ENCODE measurements around the gene HOXB8.

DNA sequence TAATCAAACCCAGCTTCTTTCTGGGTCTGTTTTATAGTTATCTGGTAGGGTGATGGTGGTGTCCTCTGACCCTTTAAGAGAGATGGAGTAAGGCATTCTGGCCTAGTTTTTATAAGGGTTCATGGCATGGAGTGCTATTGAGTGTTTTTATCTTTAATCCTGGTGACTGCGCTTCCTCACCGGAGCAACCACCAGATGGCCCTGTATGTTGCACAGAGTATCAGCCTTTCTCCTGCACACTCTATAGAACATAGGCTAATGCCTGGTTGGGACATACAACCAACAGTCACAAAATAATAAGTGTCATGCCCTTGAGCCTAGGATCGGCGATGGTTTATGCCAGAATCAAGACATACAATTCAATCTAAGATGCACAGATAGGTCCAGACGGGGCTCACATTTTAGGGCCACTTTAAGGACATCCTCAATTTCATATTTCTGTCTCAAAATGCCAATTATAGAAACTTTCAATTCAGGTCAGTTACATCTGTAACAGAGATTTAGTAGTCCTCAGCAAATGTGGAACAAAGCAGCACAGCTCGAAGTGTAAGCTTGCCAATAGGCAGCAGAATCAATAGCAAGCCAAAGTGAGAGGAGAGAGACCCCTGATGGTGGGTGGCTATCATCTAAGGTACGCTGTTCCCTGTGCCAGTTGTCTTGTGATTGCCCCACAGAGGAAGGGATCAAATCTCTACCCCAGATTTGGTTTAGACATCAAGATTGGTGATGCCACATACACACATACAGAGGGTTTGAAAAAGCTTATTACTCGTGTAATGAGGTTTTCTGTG, 48.2 kb upstream of the HOXB8 start:
- TF ChIP-seq, protein P1, sequence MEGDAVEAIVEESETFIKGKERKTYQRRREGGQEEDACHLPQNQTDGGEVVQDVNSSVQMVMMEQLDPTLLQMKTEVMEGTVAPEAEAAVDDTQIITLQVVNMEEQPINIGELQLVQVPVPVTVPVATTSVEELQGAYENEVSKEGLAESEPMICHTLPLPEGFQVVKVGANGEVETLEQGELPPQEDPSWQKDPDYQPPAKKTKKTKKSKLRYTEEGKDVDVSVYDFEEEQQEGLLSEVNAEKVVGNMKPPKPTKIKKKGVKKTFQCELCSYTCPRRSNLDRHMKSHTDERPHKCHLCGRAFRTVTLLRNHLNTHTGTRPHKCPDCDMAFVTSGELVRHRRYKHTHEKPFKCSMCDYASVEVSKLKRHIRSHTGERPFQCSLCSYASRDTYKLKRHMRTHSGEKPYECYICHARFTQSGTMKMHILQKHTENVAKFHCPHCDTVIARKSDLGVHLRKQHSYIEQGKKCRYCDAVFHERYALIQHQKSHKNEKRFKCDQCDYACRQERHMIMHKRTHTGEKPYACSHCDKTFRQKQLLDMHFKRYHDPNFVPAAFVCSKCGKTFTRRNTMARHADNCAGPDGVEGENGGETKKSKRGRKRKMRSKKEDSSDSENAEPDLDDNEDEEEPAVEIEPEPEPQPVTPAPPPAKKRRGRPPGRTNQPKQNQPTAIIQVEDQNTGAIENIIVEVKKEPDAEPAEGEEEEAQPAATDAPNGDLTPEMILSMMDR (IDR thresholded peaks at IDR 0.05; ENCODE audit: low read depth, low read length): peak; percentile 1; the same call in 1 of the 2 replicates
- TF ChIP-seq EZH2phosphoT487 (IDR thresholded peaks at IDR 0.05; ENCODE audit: low read depth): no peak

Measured in OCI-LY3 (cell line).